Measurements from ENCODE around the gene GNG12. TPM values are rescaled to one million over a fixed set of nuclear protein-coding genes. Genes with fewer than 3 reads are reported as not detected.

The GNG12 gene
- total RNA-seq, 4 donors from 2014 or later, result 69.1 to 161 (median 97.7) TPM

DNA sequence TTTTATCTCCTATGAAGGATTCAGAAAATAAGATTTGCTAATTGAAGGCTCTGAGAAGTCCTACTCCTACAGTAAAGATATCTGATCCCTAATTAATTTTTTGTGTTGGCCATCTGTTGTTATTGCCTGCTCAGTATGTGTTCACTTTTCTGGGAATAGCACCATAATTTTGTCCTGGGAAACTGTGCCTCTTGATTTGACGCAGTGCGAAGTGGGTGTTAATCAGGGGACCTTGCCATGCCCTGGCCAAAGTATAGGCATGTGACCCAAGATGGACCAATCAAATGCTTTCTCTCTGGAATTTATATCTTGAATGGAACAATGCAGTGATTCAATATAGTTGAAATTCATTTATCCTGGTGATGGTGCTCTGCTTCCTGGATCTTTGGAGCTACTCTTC, 30.4 kb upstream of the GNG12 start:
- TF ChIP-seq, protein P1, sequence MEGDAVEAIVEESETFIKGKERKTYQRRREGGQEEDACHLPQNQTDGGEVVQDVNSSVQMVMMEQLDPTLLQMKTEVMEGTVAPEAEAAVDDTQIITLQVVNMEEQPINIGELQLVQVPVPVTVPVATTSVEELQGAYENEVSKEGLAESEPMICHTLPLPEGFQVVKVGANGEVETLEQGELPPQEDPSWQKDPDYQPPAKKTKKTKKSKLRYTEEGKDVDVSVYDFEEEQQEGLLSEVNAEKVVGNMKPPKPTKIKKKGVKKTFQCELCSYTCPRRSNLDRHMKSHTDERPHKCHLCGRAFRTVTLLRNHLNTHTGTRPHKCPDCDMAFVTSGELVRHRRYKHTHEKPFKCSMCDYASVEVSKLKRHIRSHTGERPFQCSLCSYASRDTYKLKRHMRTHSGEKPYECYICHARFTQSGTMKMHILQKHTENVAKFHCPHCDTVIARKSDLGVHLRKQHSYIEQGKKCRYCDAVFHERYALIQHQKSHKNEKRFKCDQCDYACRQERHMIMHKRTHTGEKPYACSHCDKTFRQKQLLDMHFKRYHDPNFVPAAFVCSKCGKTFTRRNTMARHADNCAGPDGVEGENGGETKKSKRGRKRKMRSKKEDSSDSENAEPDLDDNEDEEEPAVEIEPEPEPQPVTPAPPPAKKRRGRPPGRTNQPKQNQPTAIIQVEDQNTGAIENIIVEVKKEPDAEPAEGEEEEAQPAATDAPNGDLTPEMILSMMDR (IDR thresholded peaks at IDR 0.05; ENCODE audit: low read depth), result no peak

DNA sequence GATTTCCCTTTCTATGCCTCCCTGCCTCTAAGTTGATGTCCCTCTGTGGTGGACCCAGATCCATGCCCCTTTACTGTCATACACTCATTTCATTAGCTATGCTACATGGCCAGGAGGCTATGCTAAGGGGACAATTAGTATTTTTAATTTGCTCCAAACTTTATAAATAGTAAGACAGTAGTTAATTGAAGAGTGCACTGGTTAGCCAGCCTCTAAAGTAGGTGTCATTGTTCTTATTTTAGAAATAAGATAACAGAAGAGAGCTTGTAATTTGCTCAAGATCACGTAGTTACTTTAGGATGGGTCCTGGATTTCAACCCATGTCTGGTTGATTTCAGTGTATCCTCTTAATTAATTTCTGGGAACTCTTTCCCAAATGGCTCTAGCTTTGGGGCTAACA, 29.4 kb upstream of the GNG12 start:
- TF ChIP-seq, protein P1 (IDR thresholded peaks at IDR 0.05; ENCODE audit: low read depth), result no peak

DNA sequence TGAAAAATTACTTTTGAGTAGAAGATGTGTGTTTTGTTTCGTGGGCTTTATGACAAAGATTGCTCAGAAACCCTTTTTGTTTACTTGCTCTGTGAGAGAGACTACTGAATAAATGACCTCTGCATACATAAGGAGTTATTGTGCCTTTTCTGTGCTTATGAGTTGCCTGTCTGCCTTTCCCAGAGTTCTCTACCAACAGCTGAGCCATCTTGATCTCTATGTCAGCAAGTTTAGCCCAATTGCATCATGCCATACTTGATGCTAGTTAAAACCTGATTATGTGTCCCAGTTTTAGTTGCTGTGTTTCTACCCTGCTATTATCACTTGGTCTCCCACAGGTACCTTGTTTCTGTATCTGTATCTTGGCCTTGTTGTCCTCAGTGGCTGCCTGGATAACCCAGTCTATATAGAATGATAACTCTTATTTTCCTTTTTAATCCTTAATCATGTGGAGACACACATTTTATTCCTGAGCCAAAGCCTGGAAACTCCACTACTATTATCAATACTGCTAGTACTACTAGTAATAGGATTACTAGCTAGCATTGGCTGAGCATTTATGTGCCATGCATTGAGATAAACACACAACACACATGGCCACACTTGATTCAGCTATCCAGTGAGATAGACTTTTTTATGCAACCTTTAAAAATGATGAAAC, 28.7 kb upstream of the GNG12 start:
- TF ChIP-seq, protein P1 (IDR thresholded peaks at IDR 0.05; ENCODE audit: low read depth), result no peak

DNA sequence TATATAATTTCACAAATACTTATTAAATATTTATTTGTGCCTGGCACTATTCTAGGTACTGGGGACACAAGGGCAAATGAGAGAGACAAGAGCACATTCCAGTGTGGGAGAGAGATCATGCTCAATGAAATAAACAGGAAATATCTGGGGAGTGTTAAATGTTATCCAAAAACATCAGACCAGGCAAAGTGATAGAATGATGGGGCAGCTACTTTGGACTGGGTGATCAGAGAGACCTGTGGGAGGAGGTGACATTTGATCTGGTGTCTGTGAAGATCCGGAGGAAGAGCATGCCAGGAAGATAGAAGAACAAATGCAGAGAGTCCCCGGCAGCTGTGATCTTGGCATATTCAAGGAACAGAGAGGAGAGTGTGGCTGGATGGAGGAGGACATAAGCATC, 27.5 kb upstream of the GNG12 start:
- TF ChIP-seq, protein P1 (IDR thresholded peaks at IDR 0.05; ENCODE audit: low read depth), result no peak

DNA sequence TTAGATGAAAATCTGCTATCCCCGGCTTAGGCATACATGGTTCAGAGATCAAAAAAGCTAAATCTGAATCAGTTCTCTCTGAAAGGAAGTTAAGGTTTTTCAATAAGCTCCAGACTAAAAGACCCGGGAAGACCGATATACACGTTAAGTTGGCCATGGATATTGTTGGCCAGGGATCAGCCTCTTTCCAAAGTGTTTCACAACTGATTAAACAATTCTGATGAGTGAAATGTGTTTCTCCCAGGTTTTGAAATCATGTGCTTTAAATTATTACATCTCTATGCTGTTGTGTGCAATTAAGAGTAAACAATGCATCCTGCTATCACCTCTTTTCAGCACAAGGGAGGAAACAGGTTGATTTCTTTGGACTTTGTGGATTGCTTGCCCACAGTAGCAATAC, 23.7 kb upstream of the GNG12 start:
- TF ChIP-seq, protein P1 (IDR thresholded peaks at IDR 0.05; ENCODE audit: low read depth), result no peak

DNA sequence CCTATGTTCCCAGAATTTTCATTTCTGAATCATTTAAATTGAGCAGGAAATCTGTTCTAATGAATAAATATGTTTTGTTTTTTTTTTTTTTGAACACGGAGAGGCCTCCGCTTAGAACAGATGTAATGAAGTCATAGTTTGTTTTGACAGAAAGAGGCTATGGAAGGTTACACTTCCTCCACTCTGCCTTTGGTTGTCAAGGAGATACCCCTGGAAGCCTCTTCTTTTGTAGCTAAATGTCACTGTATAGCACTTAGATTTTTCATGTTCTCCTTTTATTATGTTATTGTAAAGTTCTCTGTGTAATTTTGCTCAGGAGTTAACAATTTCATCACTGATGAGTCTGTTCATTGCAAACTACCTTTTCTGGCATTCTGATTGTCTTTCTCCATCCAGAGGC, 22.7 kb upstream of the GNG12 start:
- TF ChIP-seq, protein P1 (IDR thresholded peaks at IDR 0.05; ENCODE audit: low read depth), result no peak

DNA sequence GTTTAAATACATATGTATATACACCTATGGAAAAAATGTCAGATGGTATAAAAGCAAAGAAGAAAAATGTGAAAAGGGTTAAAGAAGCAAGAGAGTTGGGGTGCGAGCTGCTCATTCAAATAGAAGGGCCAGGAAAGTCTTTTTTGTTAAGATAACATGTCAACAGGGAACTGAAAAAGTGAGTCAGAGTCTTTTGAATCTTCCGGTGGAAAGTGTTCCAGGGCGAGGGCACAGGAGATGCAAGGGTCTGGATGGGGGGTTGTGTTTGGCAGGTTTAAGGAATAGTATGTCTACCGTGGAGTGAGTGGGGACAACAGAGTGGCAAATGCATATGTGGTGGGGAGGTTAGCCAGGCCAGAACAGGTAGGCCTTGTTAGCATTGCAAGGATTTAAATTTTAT, 22.2 kb upstream of the GNG12 start:
- TF ChIP-seq, protein P1 (IDR thresholded peaks at IDR 0.05; ENCODE audit: low read depth), result no peak

Data from subcutaneous adipose tissue (tissue), 4 donors.